HCT116 (cell line): Measurements from ENCODE around the gene CHRNB1. TPM values are rescaled to one million over a fixed set of nuclear protein-coding genes. Genes with fewer than 3 reads are reported as not detected.

Experiments used
- ATAC-seq: fragments of 200-7000 bp; cut with Tn5 transposase; 2 replicates; pipeline ENCODE4 v1.9.1; 2020; ENCODE audit warnings: mild to moderate bottlenecking, moderate library complexity
- BruUV-seq: library from RNA; stranded (reverse); fragments of 400-500 nt; replicated peaks from 2 replicates; lab custom pipeline; 2021; lab: Mats Ljungman, UMichigan
- CTCF ChIA-PET: fragments of 300-600 bp; sonication (Branson Sonifier 250); formaldehyde crosslinking; loops from one replicate; lab custom pipeline; 2021; ENCODE audit warnings: antibody characterized with exemption; lab: Charles Lee
- POLR2A ChIA-PET: fragments of 300-600, 350-600 bp; sonication (Branson Sonifier 250); formaldehyde crosslinking; loops from one replicate; lab custom pipeline; 2021; ENCODE audit warnings: antibody characterized with exemption; lab: Charles Lee
- RAD21 ChIA-PET, 2 experiments: fragments of 300-600 bp; sonication (Branson Sonifier 250); formaldehyde crosslinking; loops; one replicate each; lab custom pipeline; 2023; ENCODE audit warnings: low total read pairs in 2 of 2; ENCODE audit not compliant: uncharacterized antibody in 2 of 2, unreplicated experiment in 2 of 2, low non-redundant PET in 1 of 2; lab: Charles Lee
- DNase-seq: peaks from one replicate; pipeline ENCODE4 v3.0.0-alpha.2; 2010; ENCODE audit warnings: low read depth, low spot score
- H2AFZ ChIP-seq: fragments of 200-600 bp; shearing (Covaris generic), sonication (generic); 2 replicates; pipeline ENCODE4 v1.6.1; 2017; ENCODE audit warnings: low read depth, mixed run types, mixed read lengths, antibody characterized with exemption, low read length; ENCODE audit not compliant: poor library complexity, severe bottlenecking
- H3K27ac ChIP-seq: 2 replicates; pipeline ENCODE4 v1.5.1; 2012; ENCODE audit warnings: low read depth, low read length
- H3K27me3 ChIP-seq: fragments of 200-600 bp; sonication (generic); 2 replicates; pipeline ENCODE4 v1.6.1; 2016; ENCODE audit warnings: mixed run types, low read length, mixed read lengths; ENCODE audit not compliant: insufficient read depth
- H3K36me3 ChIP-seq, 2 experiments: fragments of 200-500 bp in 1 of 2; fragments of 200-600 bp in 1 of 2; sonication (Bioruptor generic) in 1 of 2; sonication (generic) in 1 of 2; 2 replicates each; pipeline versions ENCODE4 v1.5.1 to v1.6.1; 2014 to 2016; ENCODE audit warnings: low read length in 2 of 2, inconsistent platforms in 1 of 2, mixed read lengths in 1 of 2, mixed run types in 1 of 2; ENCODE audit not compliant: insufficient read depth in 2 of 2, control insufficient read depth in 1 of 2
- H3K4me1 ChIP-seq, 2 experiments: fragments of 200-600 bp in 1 of 2; sonication (generic) in 1 of 2; 2 replicates each; pipeline versions ENCODE4 v1.5.1 to v1.6.1; 2012 to 2017; ENCODE audit warnings: low read length in 2 of 2, inconsistent platforms in 1 of 2, mild to moderate bottlenecking in 1 of 2, mixed read lengths in 1 of 2, mixed run types in 1 of 2, moderate library complexity in 1 of 2; ENCODE audit not compliant: insufficient read depth in 2 of 2, control insufficient read depth in 1 of 2
- H3K4me2 ChIP-seq: fragments of 200-600 bp; sonication (generic); 2 replicates; pipeline ENCODE4 v1.6.1; 2017; ENCODE audit warnings: mixed run types, low read length, mixed read lengths
- H3K4me3 ChIP-seq, 2 experiments: fragments of 200-600 bp in 1 of 2; sonication (generic) in 1 of 2; replicated peaks in 1 of 2; 2 replicates each; pipeline ENCODE4 v1.5.1; 2011 to 2016; ENCODE audit warnings: low read length in 2 of 2, control low read depth in 1 of 2, low read depth in 1 of 2, mild to moderate bottlenecking in 1 of 2, mixed read lengths in 1 of 2, mixed run types in 1 of 2
- H3K79me2 ChIP-seq: fragments of 200-600 bp; sonication (generic); 2 replicates; pipeline ENCODE4 v1.6.1; 2017; ENCODE audit warnings: mild to moderate bottlenecking, mixed run types, low read length, moderate library complexity, mixed read lengths; ENCODE audit not compliant: insufficient read depth
- H3K9ac ChIP-seq: fragments of 200-600 bp; sonication (generic); 2 replicates; pipeline ENCODE4 v1.6.1; 2016; ENCODE audit warnings: low read length, mixed read lengths
- H3K9me2 ChIP-seq: fragments of 200-600 bp; sonication (generic), shearing (Covaris generic); 2 replicates; pipeline ENCODE4 v1.6.1; 2017; ENCODE audit warnings: mixed run types, mild to moderate bottlenecking, moderate library complexity; ENCODE audit not compliant: insufficient read depth
- H3K9me3 ChIP-seq, 2 experiments: fragments of 200-500 bp in 1 of 2; fragments of 200-600 bp in 1 of 2; sonication (Bioruptor generic) in 1 of 2; sonication (generic) in 1 of 2; 2 replicates each; pipeline ENCODE4 v1.6.1; 2014 to 2017; ENCODE audit warnings: low read length in 2 of 2, mixed read lengths in 2 of 2, inconsistent platforms in 1 of 2, low read depth in 1 of 2, mild to moderate bottlenecking in 1 of 2, mixed run types in 1 of 2, moderate library complexity in 1 of 2; ENCODE audit not compliant: control insufficient read depth in 1 of 2, insufficient read depth in 1 of 2
- H4K20me1 ChIP-seq: fragments of 200-600 bp; sonication (generic), shearing (Covaris generic); 2 replicates; pipeline ENCODE4 v1.6.1; 2017; ENCODE audit warnings: mixed run types, mild to moderate bottlenecking, moderate library complexity; ENCODE audit not compliant: insufficient read depth
- CBX3 ChIP-seq: IDR thresholded peaks from 2 replicates; pipeline ENCODE4 v1.6.1; 2012; ENCODE audit warnings: low read depth
- EGR1 ChIP-seq: IDR thresholded peaks from 2 replicates; pipeline ENCODE4 v1.6.1; 2012; ENCODE audit warnings: low read depth
- EZH2phosphoT487 ChIP-seq: fragments of 200-600 bp; IDR thresholded peaks from 2 replicates; pipeline ENCODE4 v1.6.1; 2018; ENCODE audit warnings: antibody characterized with exemption, borderline replicate concordance
- RAD21 ChIP-seq: IDR thresholded peaks from 2 replicates; pipeline ENCODE4 v1.6.1; 2012; ENCODE audit warnings: low read depth, mild to moderate bottlenecking
- SIN3A ChIP-seq: IDR thresholded peaks from 2 replicates; pipeline ENCODE4 v1.6.1; 2012; ENCODE audit warnings: low read depth
- ZNF274 ChIP-seq: fragments of 200-500 bp; sonication (Bioruptor generic); IDR thresholded peaks from 2 replicates; pipeline ENCODE4 v1.6.1; 2014; ENCODE audit warnings: mild to moderate bottlenecking, low read depth, low read length, inconsistent platforms
- intact Hi-C: fragments of 100-400 bp; cut with micrococcal nuclease; formaldehyde crosslinking; loops from 2 replicates; pipeline ENCODE4 v1.10.0; 2022
- total RNA-seq: library from RNA; stranded (reverse); gene quantifications from one replicate; pipeline ENCODE4 v1.2.1, GENCODE V29; 2021; ENCODE audit not compliant: unreplicated experiment
- TF ChIP-seq, protein P1 (sequence below): IDR thresholded peaks from 2 replicates; pipeline ENCODE4 v1.6.1; 2012
- TF ChIP-seq, protein P2 (sequence below): IDR thresholded peaks from 2 replicates; pipeline ENCODE4 v1.6.1; 2012; ENCODE audit warnings: low read depth
- TF ChIP-seq, protein P3 (sequence below): IDR thresholded peaks from 2 replicates; pipeline ENCODE4 v1.6.1; 2012
- TF ChIP-seq, protein P4 (sequence below), 3 experiments: fragments of 200-600 bp in 1 of 3; sonication (generic) in 1 of 3; IDR thresholded peaks in 2 of 3; conservative IDR thresholded peaks in 1 of 3; 2 replicates each; pipeline ENCODE4 v1.5.1; 2012 to 2017; ENCODE audit warnings: low read depth in 2 of 3, low read length in 2 of 3, antibody characterized with exemption in 1 of 3, borderline replicate concordance in 1 of 3, control low read depth in 1 of 3, mild to moderate bottlenecking in 1 of 3, mixed read lengths in 1 of 3, mixed run types in 1 of 3, moderate library complexity in 1 of 3; ENCODE audit not compliant: insufficient read depth in 1 of 3
- TF ChIP-seq, protein P5 (sequence below): IDR thresholded peaks from 2 replicates; pipeline ENCODE4 v1.6.1; 2011; ENCODE audit warnings: mild to moderate bottlenecking, low read length, moderate library complexity; ENCODE audit not compliant: insufficient replicate concordance; ENCODE audit errors: extremely low read depth

CHRNB1 gene
- total RNA-seq, 1 experiment from 2014 or later, result 10.4 TPM

DNA sequence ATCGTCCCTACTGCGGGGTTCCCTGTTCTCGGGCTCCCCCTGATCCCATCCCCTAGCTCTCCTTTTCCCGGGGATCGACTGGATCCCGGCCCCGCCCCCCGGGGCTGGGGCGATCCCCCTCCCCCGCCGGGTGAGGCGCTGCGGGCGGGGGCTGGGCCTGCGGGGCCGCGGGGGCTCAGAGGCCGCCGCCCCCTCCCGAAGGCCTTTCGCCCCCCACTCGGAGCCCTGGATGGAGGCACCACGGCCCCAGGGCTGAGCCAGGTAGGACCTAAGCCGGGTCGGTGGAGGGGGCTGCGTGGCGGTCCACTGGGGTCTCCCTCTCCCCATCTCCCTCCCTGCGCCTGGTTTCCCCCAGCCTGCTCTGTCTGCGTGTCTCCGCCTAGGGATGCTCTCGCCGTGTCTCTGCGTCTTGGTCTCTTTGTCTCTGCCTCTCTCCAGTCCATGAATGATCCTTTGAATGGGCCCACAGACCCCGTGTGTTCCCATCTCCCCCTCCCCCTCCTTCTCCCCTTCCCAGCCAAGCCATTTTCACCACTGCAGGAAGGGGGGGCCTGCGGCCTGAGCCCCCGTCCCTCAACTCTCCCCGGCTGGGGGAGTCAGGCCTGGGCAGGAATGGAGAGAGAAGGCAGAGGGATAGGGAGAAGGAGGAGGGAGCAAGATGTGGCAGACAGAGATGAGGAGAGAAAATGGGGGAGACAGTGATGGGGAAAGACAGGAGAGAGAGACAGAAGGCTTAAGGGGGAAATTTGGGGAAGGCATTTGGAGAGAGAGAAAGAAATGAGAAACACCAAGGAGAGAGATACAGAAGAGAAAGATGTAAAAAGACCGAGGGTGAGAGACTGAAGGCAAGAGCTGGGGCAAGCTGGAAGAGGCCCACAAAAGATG is 39.3 kb upstream of the CHRNB1 start (continued):
- no peak for TF ChIP-seq SIN3A
- TF ChIP-seq, protein P1, sequence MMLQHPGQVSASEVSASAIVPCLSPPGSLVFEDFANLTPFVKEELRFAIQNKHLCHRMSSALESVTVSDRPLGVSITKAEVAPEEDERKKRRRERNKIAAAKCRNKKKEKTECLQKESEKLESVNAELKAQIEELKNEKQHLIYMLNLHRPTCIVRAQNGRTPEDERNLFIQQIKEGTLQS, result no peak
- TF ChIP-seq ZNF274, result no peak
- TF ChIP-seq, protein P2, sequence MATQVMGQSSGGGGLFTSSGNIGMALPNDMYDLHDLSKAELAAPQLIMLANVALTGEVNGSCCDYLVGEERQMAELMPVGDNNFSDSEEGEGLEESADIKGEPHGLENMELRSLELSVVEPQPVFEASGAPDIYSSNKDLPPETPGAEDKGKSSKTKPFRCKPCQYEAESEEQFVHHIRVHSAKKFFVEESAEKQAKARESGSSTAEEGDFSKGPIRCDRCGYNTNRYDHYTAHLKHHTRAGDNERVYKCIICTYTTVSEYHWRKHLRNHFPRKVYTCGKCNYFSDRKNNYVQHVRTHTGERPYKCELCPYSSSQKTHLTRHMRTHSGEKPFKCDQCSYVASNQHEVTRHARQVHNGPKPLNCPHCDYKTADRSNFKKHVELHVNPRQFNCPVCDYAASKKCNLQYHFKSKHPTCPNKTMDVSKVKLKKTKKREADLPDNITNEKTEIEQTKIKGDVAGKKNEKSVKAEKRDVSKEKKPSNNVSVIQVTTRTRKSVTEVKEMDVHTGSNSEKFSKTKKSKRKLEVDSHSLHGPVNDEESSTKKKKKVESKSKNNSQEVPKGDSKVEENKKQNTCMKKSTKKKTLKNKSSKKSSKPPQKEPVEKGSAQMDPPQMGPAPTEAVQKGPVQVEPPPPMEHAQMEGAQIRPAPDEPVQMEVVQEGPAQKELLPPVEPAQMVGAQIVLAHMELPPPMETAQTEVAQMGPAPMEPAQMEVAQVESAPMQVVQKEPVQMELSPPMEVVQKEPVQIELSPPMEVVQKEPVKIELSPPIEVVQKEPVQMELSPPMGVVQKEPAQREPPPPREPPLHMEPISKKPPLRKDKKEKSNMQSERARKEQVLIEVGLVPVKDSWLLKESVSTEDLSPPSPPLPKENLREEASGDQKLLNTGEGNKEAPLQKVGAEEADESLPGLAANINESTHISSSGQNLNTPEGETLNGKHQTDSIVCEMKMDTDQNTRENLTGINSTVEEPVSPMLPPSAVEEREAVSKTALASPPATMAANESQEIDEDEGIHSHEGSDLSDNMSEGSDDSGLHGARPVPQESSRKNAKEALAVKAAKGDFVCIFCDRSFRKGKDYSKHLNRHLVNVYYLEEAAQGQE, result no peak
- no peak for TF ChIP-seq RAD21
- no peak for TF ChIP-seq EZH2phosphoT487
- TF ChIP-seq, protein P3, sequence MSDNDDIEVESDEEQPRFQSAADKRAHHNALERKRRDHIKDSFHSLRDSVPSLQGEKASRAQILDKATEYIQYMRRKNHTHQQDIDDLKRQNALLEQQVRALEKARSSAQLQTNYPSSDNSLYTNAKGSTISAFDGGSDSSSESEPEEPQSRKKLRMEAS, result no peak
- TF ChIP-seq, all 23 proteins: peak for 0

DNA sequence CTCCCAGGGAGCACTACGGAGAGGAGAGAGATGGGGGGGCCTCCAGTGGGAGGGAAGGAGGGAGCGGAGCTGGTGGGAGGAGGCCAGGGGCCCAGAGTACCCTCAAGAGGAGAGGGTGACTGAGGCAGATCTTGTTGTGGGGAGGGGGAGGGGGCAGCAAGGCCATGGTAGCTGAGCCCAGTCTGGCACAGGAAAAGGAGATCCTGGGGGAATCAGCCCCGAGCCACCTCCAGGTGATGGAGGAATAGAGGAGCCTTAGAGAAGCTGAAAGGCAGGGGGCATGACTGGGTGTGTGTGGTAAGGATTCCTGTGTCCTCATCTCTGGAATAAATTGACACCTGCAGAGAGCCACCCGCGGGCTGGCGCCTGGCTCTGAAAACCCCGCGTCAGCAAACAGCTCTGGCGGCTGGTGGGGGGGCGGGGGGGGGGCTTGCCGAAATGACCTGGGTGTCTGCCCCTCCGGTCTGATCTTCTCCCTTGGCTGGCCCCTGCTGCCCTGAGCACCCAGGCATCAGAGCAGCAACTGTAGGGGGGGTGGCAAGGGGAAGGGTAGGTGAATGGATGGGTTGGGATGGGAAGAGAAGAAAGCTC is 38.5 kb upstream of the CHRNB1 start:
- ATAC-seq (no peak), DNase-seq (no peak)
- peaks cover 17 to 29% of the 10 kb centered on the region in 2 experiments for H3K4me1 ChIP-seq
- peaks cover 8% of the 10 kb centered on the region for H3K79me2 ChIP-seq
- ChIA-PET CTCF (interaction anchor here (1.1 kb wide), 1 partner anchor 31 kb away, joined by 4 read pairs; no protein-coding TSS in a partner anchor), RAD21 (no interaction called here), POLR2A (interaction anchor here (0.6 kb wide), 1 partner anchor 140 kb away, joined by 6 read pairs; no protein-coding TSS in a partner anchor)
- no TSS peak for BruUV-seq
- H3K4me2 ChIP-seq, result peak overlapping the region; percentile 81
- H3K36me3 ChIP-seq, result peaks cover 0 to 6% of the 10 kb centered on the region in 2 experiments; a peak in 1 of 4 replicates
- H3K27me3 ChIP-seq, result no peaks in the 10 kb centered on the region
- no peak overlapping the region for H2AFZ ChIP-seq
- peak overlapping the region; percentile 84; the same call in 1 of the 2 replicates for H3K9ac ChIP-seq
- no peak overlapping the region; a peak in 1 of 4 replicates for H3K4me3 ChIP-seq
- H3K9me3 ChIP-seq, result no peaks in the 10 kb centered on the region
- H4K20me1 ChIP-seq, result no peaks in the 10 kb centered on the region
- no peaks in the 10 kb centered on the region for H3K9me2 ChIP-seq
- H3K27ac ChIP-seq, result no peak overlapping the region
- TF ChIP-seq RAD21 (no peak), CBX3 (no peak), EGR1 (no peak)
- TF ChIP-seq, protein P4, sequence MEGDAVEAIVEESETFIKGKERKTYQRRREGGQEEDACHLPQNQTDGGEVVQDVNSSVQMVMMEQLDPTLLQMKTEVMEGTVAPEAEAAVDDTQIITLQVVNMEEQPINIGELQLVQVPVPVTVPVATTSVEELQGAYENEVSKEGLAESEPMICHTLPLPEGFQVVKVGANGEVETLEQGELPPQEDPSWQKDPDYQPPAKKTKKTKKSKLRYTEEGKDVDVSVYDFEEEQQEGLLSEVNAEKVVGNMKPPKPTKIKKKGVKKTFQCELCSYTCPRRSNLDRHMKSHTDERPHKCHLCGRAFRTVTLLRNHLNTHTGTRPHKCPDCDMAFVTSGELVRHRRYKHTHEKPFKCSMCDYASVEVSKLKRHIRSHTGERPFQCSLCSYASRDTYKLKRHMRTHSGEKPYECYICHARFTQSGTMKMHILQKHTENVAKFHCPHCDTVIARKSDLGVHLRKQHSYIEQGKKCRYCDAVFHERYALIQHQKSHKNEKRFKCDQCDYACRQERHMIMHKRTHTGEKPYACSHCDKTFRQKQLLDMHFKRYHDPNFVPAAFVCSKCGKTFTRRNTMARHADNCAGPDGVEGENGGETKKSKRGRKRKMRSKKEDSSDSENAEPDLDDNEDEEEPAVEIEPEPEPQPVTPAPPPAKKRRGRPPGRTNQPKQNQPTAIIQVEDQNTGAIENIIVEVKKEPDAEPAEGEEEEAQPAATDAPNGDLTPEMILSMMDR (IDR thresholded peaks at IDR 0.05 in 2 of 3, conservative IDR thresholded peaks at IDR 0.05 in 1 of 3; ENCODE audit: borderline replicate concordance in 1 of 3, insufficient read depth in 1 of 3, low read depth in 2 of 3, low read length in 2 of 3), result no peak
- TF ChIP-seq, protein P5, sequence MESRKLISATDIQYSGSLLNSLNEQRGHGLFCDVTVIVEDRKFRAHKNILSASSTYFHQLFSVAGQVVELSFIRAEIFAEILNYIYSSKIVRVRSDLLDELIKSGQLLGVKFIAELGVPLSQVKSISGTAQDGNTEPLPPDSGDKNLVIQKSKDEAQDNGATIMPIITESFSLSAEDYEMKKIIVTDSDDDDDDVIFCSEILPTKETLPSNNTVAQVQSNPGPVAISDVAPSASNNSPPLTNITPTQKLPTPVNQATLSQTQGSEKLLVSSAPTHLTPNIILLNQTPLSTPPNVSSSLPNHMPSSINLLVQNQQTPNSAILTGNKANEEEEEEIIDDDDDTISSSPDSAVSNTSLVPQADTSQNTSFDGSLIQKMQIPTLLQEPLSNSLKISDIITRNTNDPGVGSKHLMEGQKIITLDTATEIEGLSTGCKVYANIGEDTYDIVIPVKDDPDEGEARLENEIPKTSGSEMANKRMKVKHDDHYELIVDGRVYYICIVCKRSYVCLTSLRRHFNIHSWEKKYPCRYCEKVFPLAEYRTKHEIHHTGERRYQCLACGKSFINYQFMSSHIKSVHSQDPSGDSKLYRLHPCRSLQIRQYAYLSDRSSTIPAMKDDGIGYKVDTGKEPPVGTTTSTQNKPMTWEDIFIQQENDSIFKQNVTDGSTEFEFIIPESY, result no peak
- intact Hi-C loops, result no loop called here
